Measurements from ENCODE around the gene TEX264.

Gene TEX264

DNA sequence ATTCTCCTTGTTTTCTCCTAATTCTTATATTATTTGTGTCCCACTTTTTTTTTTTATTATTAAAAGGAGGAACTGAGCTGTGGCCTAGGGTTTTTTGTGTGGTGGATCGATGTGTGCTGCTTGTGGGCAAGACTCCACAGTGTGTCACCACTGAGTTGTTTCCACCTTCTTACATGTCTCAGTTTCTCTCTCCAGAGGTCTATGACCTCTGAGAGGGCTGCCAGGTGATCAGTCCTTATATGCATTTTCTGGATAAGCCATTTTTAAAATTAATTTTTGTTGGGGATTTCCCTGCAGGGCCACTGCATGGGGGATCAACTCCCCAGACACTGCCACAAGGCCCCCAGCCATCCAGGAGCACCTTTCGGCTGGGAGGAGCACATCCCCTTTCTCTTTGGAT is 80.2 kb downstream of the TEX264 start:
- H3K36me3 ChIP-seq (ENCODE audit: insufficient read depth, low read length): no peaks in the 10 kb centered on the region
- H3K4me1 ChIP-seq (ENCODE audit: insufficient read depth, low read length): peaks cover 3% of the 10 kb centered on the region; the same call in 1 of the 2 replicates
- peaks cover 10% of the 10 kb centered on the region; the same call in 1 of the 2 replicates for H3K9me3 ChIP-seq (ENCODE audit: control insufficient read depth, insufficient read depth, low read length)
- no peak overlapping the region for H3K9ac ChIP-seq (ENCODE audit: low read depth, low read length)
